Activated CD8-positive, alpha-beta memory T cell treated with anti-CD3 and anti-CD28 coated beads, Interleukin-2, amount 50 U/mL, for 24 hours (primary cell): ENCODE measurements around the gene ALKBH3.

Experiments
- DNase-seq: peaks from one replicate; pipeline ENCODE4 v3.0.0-alpha.2; 2020; ENCODE audit errors: extremely low read depth

Gene ALKBH3

DNA sequence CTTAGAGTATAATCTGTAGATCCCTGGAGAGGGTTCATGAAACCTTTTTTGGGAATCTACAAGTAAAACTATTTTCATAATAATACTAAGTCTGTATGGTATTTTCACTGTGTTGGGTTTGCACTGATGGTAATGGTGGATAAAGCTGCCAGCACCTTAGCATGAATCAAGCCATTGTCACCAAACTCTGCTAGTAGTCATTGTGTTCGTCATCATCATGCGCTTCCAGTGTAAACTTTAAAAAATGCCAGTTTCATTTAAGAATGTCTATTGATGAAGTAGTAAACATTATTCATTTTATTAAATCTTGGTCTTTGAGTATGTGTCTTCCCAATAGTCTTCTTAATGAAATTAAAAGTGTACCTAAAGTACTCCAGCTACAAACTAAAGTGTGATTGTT is 15.0 kb downstream of the ALKBH3 start:
- no peak for DNase-seq

DNA sequence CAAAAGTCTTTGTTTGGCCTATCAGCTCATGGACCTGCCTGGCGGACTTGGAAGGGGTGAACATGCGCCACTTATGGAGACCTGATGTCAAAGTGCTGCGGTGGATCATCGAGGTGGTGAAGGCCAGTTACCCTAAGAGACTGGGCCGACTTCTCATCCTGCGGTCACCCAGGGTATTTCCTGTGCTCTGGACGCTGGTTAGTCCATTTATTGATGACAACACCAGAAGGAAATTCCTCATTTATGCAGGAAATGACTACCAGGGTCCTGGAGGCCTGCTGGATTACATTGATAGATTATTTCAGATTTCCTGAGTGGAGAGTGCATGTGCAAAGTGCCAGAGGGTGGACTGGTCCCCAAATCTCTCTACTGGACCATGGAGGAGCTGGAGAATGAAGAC is 17.9 kb downstream of the ALKBH3 start:
- DNase-seq, result no peak

DNA sequence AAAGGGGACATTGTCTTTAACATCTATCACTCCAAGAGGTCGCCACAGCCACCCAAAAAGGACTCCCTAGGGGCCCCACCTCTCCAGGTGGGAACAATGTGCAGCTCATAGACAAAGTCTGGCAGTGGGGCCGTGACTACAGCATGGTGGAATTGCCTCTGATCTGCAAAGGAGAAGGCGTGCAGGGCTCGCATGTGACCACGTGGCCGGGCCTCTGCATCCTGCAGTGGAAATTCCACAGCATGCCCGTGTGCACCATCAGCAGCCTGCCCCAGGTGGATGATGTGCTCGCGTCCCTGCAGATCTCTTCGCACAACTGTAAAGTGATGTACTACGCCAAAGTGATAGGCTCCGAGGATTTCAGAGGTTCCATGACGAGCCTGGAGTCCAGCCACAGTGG is 18.5 kb downstream of the ALKBH3 start:
- DNase-seq, result no peak

DNA sequence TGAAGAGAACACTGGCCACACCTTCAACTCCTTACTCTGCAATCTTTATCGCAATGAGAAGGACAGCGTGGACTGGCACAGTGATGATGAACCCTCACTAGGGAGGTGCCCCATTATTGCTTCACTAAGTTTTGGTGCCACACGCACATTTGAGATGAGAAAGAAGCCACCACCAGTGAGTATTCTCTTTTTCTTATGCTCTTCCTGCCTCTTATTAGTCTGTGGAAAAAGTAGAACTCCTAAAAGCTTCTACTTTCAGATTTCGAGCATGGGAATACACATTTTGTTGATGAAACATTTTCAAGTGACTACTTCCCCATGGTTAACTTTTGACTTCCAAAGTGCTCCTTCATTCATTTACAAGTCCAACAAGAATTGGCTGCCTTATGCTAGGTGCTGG is 20.9 kb downstream of the ALKBH3 start:
- no peak for DNase-seq

GRCh38 chr11:43903078-43903477 is 22.4 kb downstream of the ALKBH3 start:
- DNase-seq, result no peak

GRCh38 chr11:43903969-43904368 is 23.3 kb downstream of the ALKBH3 start:
- no peak for DNase-seq

GRCh38 chr11:43904742-43905535 is 24.3 kb downstream of the ALKBH3 start:
- no peak for DNase-seq

GRCh38 chr11:43905813-43906241 is 25.2 kb downstream of the ALKBH3 start:
- no peak for DNase-seq

DNA sequence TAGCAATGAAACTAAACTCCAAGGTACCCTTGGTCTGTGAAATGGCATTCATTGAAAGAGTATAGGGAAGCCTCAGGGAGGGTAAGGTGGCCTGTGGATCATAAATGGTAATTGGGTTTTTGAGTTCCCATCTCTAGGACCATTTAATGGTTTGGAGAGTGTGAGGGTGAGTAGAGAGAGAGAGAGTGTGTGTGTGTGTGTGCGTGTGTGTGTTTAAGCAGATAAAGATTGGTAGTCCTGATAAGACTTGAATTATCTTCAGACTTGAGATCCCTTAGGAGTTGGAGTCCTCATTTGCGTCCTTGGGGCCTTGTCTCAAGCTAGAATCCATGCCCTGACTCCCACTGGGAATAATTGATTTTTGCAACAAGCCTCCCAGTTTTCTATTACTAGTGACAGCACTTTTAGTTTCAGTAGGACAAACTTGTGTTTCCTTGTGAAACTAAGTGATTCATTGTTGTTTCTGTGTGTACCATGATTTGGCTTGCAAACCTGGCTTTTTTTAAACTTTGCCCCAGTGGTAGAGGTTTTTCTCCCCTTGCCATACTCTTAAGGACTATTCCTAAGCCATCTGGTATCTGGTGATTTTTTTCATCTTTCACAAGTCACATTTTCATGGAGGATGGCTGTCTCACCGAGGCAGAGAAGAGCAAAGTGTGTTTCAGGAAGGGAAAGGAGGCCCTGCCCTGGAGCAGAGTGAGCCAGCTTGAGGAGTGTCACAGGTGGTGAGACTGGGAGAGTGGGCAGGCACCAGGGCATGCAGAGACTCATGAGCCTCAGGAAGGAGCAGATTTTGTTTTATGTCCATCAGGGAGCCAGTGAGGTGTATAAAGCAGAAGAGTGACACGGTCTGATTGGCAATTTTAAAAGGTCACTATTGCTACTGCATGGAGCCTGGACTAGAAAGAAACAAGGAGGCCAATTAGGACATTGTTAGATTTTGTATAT is 26.7 kb downstream of the ALKBH3 start:
- DNase-seq, result no peak

DNA sequence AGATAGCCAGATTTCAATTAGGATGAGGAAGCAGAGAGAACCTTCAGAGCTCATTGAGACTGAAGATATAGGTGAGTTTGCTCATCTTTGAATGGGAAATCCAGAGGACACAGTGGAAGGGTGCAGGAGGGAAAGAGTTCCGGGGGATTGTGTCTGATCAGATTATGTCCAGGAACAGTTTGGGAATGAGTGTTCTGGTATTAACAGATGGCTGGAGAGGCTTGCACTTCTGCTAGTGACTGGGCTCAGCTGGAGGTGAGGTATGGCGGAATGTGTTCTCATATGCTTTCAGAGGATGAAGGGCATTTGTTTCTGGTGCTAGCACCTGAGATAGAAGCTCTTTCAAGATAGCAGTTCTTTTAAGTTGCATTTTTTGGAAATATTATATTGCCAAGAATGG is 27.6 kb downstream of the ALKBH3 start:
- no peak for DNase-seq

- DNase-seq, result no peak
Measured at GRCh38 chr11:43908683-43909082, 28.1 kb downstream of the ALKBH3 start.

GRCh38 chr11:43913829-43914380 is 33.3 kb downstream of the ALKBH3 start:
- DNase-seq, result no peak

- DNase-seq, result no peak
Measured at GRCh38 chr11:43914466-43914865, 33.8 kb downstream of the ALKBH3 start.

- no peak for DNase-seq
Measured at GRCh38 chr11:43916621-43917020, 36.0 kb downstream of the ALKBH3 start.

- DNase-seq, result no peak
Measured at GRCh38 chr11:43917851-43918250, 37.2 kb downstream of the ALKBH3 start.

DNA sequence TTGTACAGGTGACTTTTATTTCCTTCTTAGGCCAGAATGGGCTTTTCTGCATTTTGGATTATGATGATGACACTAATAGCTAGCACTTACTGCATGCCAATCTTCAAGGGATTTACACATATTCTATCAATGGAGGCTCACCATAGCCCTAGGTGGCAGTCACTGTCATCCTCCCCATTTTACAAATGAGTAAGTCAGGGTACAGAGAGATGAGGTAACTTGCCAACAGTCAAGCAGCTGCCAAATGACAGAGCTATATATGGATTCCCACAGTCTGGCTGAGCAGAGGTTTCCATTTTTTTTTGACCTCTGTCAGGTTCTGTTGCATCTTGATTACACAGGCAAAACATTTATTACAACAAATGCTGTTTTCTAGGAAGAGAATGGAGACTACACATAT is 38.0 kb downstream of the ALKBH3 start:
- DNase-seq, result no peak

- DNase-seq, result no peak
Measured at GRCh38 chr11:43919852-43920597, 39.4 kb downstream of the ALKBH3 start.

GRCh38 chr11:43920598-43921419 is 40.2 kb downstream of the ALKBH3 start:
- no peak for DNase-seq

GRCh38 chr11:43921561-43922294 is 41.1 kb downstream of the ALKBH3 start:
- DNase-seq, result no peak

- no peak for DNase-seq
Measured at GRCh38 chr11:43922295-43922648, 41.6 kb downstream of the ALKBH3 start.
